Neural cell (in vitro differentiated cells): ENCODE data around the gene C2CD2L.

ENCODE experiments used
- EZH2 ChIP-seq: fragments of 200-600, 300-800 bp; shearing (Covaris generic), sonication (generic); IDR thresholded peaks from 2 replicates; pipeline ENCODE4 v1.6.1; 2014; ENCODE audit warnings: antibody characterized with exemption, low read length, borderline replicate concordance, mild to moderate bottlenecking; ENCODE audit not compliant: insufficient read depth, poor library complexity, severe bottlenecking
- MXI1 ChIP-seq: fragments of 450-650 bp; conservative IDR thresholded peaks from 2 replicates; pipeline ENCODE4 v1.6.1; 2014; ENCODE audit warnings: antibody characterized with exemption, mild to moderate bottlenecking; ENCODE audit not compliant: poor library complexity, severe bottlenecking
- POLR2AphosphoS5 ChIP-seq: IDR thresholded peaks from 2 replicates; pipeline ENCODE4 v1.6.1; 2012
- TF ChIP-seq, protein P1 (sequence below): fragments of 450-650 bp; IDR thresholded peaks from 2 replicates; pipeline ENCODE4 v1.5.1; 2014; ENCODE audit warnings: antibody characterized with exemption, mild to moderate bottlenecking, moderate library complexity; ENCODE audit not compliant: poor library complexity, severe bottlenecking
- TF ChIP-seq, protein P2 (sequence below): IDR thresholded peaks from 2 replicates; pipeline ENCODE4 v1.6.1; 2012; ENCODE audit warnings: borderline replicate concordance

DNA sequence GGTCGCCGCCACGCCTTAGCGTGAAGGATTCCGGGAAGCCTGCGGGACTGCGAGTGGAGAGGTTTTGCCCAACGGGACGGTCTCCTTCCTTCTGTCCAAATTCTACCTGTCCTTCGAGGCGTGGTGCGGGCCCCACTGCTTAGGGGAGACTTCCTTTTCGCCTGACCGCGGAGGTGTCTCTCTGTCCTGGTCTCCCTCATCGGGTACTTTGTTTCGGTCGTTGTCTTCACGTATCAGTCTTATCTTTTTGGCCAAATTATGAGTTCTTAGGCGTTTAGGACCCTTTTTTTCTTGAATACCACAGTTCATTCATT is 14.6 kb downstream of the C2CD2L start:
- TF ChIP-seq, protein P1, sequence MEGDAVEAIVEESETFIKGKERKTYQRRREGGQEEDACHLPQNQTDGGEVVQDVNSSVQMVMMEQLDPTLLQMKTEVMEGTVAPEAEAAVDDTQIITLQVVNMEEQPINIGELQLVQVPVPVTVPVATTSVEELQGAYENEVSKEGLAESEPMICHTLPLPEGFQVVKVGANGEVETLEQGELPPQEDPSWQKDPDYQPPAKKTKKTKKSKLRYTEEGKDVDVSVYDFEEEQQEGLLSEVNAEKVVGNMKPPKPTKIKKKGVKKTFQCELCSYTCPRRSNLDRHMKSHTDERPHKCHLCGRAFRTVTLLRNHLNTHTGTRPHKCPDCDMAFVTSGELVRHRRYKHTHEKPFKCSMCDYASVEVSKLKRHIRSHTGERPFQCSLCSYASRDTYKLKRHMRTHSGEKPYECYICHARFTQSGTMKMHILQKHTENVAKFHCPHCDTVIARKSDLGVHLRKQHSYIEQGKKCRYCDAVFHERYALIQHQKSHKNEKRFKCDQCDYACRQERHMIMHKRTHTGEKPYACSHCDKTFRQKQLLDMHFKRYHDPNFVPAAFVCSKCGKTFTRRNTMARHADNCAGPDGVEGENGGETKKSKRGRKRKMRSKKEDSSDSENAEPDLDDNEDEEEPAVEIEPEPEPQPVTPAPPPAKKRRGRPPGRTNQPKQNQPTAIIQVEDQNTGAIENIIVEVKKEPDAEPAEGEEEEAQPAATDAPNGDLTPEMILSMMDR = no peak
- TF ChIP-seq POLR2AphosphoS5 (no peak), EZH2 (no peak), MXI1 (no peak)
- TF ChIP-seq, protein P2, sequence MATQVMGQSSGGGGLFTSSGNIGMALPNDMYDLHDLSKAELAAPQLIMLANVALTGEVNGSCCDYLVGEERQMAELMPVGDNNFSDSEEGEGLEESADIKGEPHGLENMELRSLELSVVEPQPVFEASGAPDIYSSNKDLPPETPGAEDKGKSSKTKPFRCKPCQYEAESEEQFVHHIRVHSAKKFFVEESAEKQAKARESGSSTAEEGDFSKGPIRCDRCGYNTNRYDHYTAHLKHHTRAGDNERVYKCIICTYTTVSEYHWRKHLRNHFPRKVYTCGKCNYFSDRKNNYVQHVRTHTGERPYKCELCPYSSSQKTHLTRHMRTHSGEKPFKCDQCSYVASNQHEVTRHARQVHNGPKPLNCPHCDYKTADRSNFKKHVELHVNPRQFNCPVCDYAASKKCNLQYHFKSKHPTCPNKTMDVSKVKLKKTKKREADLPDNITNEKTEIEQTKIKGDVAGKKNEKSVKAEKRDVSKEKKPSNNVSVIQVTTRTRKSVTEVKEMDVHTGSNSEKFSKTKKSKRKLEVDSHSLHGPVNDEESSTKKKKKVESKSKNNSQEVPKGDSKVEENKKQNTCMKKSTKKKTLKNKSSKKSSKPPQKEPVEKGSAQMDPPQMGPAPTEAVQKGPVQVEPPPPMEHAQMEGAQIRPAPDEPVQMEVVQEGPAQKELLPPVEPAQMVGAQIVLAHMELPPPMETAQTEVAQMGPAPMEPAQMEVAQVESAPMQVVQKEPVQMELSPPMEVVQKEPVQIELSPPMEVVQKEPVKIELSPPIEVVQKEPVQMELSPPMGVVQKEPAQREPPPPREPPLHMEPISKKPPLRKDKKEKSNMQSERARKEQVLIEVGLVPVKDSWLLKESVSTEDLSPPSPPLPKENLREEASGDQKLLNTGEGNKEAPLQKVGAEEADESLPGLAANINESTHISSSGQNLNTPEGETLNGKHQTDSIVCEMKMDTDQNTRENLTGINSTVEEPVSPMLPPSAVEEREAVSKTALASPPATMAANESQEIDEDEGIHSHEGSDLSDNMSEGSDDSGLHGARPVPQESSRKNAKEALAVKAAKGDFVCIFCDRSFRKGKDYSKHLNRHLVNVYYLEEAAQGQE = no peak
